GM12872 (cell line): ENCODE results near the gene KRT222.
A peak's percentile ranks its signal among the peaks of the same experiment; 100 is the strongest.

Experiments used
- TF ChIP-seq, protein P1 (sequence below): IDR thresholded peaks from 3 replicates; pipeline ENCODE4 v1.5.1; 2011; ENCODE audit warnings: low read depth, mild to moderate bottlenecking, low read length, moderate library complexity; ENCODE audit not compliant: insufficient read depth

Gene KRT222

DNA sequence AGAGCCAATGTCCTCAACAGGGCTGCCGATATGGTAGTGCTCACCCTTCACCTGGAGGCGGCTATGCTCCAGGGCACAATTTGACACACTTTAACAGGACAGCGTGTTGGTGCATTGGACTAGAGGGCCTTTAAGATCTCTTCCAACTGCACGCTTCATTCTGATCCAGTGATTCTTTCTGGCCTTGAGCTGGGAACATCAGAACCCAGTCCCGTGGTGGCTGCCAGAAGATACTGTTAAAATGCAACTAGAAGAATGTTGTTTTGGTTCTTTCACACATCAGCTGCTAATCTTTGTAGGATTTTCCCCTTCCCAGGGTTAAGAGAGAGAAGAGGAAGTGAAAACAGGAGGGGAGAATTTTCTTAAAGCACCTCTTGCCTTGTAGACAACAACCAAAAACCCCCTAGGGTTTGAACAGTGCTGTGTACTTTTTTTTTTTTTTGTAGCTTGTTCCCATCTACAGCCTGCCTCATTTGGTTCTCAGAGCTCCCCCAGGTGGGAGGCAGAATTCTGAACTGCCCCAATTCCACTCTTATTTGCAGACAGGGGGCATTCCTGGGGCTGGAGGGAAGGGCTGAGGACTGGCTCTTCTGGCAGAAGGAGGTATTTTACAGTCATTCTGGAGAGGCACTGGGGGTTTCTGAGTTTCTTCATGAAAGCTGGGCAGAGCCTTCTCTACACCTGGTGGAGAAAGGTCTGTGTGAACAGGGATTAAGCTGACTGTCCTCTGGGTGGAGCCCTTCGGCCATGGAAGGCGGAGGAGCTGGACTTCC is 49.7 kb downstream of the KRT222 start:
- TF ChIP-seq, protein P1, sequence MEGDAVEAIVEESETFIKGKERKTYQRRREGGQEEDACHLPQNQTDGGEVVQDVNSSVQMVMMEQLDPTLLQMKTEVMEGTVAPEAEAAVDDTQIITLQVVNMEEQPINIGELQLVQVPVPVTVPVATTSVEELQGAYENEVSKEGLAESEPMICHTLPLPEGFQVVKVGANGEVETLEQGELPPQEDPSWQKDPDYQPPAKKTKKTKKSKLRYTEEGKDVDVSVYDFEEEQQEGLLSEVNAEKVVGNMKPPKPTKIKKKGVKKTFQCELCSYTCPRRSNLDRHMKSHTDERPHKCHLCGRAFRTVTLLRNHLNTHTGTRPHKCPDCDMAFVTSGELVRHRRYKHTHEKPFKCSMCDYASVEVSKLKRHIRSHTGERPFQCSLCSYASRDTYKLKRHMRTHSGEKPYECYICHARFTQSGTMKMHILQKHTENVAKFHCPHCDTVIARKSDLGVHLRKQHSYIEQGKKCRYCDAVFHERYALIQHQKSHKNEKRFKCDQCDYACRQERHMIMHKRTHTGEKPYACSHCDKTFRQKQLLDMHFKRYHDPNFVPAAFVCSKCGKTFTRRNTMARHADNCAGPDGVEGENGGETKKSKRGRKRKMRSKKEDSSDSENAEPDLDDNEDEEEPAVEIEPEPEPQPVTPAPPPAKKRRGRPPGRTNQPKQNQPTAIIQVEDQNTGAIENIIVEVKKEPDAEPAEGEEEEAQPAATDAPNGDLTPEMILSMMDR = peak; percentile 68

DNA sequence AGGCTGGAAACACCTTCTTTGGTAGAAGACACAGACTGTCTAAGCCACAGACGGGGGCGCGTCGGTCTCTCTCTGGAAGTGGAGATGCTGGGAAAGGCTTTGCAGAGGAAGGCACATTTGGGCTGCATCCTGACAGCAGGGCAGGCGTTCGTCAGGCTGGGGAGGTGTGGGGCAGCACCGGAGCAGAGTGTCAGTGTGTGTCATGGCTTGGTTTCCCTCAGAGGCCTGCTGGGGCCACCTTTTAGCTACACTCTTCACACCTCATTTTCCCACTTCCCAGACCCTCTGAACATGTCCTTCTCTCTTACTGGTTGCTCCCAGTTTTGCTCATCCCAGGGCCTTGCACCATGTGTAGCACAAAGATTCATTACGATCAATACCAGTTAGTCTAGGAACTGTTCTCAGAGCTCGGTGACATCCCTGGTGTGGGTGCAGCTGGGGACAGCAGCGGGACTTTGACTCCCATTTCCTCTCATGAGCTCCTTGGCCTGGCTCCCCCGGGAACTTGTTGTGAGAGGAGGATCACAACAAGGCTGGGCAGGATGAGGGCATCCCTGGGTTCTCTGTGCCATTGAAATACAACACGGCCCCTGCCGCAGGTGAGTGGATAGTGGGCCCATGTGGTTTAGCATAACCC is 50.4 kb downstream of the KRT222 start:
- TF ChIP-seq, protein P1 = no peak

DNA sequence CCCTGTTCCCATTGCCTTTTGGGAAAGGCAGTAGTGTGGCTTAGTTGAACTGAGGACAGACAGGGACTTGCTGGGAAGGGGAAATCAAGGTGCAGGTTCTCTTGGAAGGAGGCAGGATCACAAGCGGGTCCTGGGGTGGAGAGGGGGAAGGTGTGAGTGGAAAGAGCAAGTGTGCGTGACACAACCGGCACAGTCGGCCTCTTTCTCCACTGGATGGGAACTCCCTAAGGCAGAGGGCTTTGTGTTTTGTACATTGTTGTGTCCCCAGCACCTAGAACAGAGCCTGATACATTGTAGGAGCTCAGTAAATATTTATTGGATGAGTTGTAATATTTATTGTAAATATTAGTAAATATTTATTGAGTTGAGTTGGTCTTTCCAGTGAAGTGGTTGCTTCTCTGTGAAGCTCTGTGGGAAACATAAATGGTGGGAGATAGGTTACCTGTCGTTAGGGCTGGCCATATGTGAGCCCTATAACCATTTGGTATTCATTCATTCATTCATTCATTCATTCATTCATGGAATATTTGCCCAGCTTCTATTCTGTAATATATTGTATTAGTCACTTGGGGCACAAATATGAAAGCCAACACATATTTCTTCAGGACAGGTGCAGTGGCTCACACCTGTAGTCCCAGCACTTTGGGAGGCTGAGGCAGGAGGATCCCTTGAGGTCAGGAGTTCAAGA is 51.4 kb downstream of the KRT222 start:
- TF ChIP-seq, protein P1 = no peak

DNA sequence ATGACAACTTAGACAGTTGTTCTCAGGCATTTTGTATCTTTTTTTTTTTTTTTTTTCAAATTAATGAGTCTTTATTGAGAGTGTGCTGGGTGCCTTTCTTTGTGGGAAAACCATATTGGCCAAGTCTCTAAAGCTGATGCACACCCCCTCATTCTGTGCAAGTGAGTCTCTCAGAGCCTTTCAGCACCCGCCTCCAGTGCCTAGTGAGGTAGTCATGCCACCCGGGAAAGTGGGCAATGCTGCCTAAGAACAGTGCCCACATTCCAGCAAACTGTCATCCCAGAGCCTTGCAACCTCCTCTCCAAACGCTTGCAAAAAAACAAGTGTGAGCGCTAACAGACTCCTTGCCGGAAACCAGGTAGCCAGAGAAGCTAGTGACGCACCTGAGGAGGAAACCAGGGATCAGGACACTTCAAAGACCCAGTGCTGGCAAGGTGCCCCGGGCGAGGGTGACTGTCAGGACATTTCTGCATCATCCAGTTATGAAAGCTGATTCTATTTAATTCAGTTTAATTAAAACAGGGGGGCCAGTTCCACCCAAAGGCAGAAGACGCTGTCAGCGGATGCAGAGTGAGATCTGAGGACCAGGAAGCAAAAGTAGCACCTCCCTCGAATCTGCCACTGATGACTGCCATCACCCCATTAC is 52.3 kb downstream of the KRT222 start:
- TF ChIP-seq, protein P1 = no peak

DNA sequence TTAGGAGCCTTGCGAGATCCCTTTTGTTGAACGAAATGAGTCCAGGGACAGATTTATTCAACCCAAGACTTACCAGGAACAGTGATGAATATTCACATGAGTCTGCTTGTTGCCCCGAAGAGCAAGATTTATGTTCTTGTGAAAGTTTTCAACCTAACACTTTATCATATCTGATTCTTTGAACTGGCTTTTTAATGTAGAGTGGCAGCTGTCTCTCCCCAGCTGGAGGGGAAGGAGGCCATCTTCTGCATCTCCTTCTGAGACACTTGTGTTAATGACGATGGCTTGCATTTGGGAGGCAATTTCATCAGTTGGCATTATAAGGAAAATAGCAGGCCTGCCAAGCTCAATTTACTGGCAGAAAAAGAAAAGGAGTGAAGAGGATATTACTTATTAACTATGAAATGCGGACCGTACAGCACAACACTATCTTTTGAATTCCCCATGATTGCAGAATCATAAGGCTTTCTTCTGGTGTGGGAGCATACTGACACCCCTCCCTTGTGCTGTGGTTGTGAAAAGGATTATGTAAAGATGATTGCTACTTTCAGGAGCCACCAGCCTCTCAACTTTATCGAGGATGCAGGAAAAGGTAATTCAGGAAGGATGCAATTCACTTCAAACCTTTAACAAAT is 53.0 kb downstream of the KRT222 start:
- TF ChIP-seq, protein P1 = no peak

DNA sequence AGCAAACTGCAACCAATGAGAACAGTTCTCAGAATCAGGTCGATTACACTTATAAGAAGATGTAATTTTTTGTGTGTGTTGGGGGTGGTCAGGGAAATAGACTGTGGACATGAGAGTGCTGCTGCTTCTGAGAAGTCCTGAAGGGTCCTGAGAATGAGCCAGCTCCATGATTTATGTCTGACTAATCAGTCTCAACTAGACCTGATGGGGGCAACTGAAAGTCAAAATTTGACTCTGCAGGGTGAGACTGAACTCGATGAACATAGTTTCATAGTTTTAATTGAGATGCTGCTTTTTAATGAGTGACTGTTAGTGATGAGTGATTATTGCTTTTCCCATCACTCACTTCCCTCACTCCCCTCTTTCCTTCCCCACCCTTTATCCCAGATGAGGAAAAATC is 54.6 kb downstream of the KRT222 start:
- TF ChIP-seq, protein P1 = no peak
